HFF-Myc (cell line): ENCODE data around the gene RORB.
A peak's percentile ranks its signal among the peaks of the same experiment; 100 is the strongest.

Experiments used
- DNase-seq: peaks from one replicate; pipeline ENCODE4 v3.0.0-alpha.2; 2011; ENCODE audit warnings: low read depth; ENCODE audit errors: extremely low read depth
- H3K4me3 ChIP-seq: replicated peaks from 2 replicates; pipeline ENCODE4 v1.5.1; 2011; ENCODE audit warnings: low read depth, mild to moderate bottlenecking, control low read depth, low read length
- TF ChIP-seq, protein P1 (sequence below): IDR thresholded peaks from 2 replicates; pipeline ENCODE4 v1.5.1; 2012; ENCODE audit warnings: mild to moderate bottlenecking, low read depth, low read length, control low read depth; ENCODE audit errors: missing control alignments

RORB gene

GRCh38 chr9:74496819-74497747 lies at the start of gene RORB:
TSS of gene RORB (plus strand) at chr9:74497335. CDS start at chr9:74497977, 642 bp downstream.
- peak within 1 kb of the TSS; percentile 29 for H3K4me3 ChIP-seq
- TF ChIP-seq, protein P1, sequence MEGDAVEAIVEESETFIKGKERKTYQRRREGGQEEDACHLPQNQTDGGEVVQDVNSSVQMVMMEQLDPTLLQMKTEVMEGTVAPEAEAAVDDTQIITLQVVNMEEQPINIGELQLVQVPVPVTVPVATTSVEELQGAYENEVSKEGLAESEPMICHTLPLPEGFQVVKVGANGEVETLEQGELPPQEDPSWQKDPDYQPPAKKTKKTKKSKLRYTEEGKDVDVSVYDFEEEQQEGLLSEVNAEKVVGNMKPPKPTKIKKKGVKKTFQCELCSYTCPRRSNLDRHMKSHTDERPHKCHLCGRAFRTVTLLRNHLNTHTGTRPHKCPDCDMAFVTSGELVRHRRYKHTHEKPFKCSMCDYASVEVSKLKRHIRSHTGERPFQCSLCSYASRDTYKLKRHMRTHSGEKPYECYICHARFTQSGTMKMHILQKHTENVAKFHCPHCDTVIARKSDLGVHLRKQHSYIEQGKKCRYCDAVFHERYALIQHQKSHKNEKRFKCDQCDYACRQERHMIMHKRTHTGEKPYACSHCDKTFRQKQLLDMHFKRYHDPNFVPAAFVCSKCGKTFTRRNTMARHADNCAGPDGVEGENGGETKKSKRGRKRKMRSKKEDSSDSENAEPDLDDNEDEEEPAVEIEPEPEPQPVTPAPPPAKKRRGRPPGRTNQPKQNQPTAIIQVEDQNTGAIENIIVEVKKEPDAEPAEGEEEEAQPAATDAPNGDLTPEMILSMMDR, result no peak
- DNase-seq, result no peak

DNA sequence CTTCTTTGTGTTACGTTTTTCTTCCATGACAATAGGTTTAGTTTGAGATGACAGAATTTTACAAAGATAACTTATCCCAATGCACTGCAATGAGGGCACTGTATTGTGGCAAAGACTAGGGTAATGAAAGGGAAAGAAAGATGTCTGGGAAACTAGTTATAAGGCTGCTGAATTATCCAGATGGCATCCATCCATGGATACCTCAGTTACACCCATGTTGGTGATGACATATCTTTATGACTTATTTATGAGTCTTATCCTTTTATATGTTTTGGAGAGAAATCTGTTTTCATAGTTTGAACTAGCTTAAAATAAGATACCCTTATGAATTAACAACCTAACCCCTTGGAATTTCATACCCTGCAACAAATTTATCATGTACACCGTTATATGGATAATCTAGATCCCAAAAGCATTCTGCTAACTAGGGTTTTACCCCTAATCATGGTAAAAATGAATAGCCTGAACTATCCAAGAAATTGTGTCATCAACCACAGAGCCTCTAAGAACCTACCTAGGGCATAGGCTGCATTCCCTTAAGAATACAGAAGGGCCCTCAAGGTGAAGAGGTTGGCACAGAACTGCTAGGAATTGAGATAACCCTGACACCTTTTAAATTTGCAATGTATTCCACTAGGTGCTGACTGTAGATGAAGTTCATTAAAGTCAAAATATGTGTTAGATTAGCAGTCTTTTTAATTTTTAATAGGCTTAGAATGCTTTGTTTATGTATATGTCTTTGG lies 49.5 kb upstream of the RORB start:
- H3K4me3 ChIP-seq, result no peak overlapping the region
- DNase-seq, result no peak
- TF ChIP-seq, protein P1, result no peak

- TF ChIP-seq, protein P1, result no peak
- no peak overlapping the region for H3K4me3 ChIP-seq
- no peak for DNase-seq
These were observed 48.1 kb upstream of the RORB start for GRCh38 chr9:74449060-74449459.

DNA sequence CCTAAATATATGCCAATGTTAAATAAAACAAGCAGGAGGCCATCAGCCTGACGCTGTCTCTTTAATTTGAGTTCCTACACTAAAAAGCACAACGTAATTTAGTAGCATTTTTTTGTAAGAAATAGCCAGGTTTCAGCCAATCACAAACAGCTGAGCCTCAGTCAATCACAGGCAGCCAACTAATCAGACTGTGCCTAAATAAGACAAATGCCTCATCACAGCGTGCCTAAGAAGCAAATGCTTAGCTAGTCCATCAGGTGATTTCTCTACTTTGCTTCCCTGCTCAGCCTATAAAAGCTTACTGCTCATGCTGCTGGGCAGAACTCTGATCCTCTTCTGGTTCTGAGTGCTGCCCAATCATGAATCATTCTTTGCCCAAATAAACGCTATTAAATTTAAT lies 38.3 kb upstream of the RORB start:
- no peak overlapping the region for H3K4me3 ChIP-seq
- TF ChIP-seq, protein P1, result no peak
- no peak for DNase-seq

DNA sequence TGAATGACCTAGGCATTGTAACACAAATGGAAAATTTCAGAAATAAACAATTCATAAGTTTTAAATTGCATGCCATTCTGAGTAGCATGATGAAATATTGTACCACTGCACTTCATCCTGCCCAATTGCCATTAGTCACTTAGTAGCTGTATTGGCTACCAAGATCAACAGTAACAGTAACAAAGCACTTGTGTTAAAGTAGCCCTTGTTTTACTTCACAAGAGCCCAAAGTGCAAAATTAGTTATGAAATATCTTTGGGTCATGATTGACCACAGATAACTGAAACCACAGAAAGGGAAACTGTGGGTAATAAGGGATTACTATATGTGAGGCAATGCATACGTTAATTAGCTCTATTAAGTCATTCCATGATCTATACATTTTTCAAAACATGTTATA lies 33.3 kb upstream of the RORB start:
- no peak overlapping the region for H3K4me3 ChIP-seq
- no peak for DNase-seq
- TF ChIP-seq, protein P1, result no peak

DNA sequence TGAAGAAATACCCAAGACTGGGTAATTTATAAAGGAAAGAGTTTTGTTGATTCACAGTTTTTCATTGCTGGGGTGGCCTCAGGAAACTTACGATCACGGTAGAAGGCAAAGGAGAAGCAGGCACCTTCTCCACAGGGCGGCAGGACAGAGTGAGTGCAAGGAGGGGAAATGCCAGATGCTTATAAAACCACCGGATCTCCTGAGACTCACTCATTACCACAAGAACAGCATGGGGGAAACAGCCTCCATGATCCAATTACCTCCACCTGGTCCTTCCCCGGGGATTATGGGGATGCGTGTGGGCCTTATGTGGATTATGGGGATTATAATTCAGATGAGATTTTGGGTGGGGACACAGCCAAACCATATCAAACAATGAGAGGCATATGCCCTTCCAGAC lies 18.5 kb upstream of the RORB start:
- H3K4me3 ChIP-seq, result no peak overlapping the region
- no peak for DNase-seq
- TF ChIP-seq, protein P1, result no peak
